AG09309 (cell line): ENCODE results near the gene PADI4.

ENCODE experiments used
- DNase-seq: peaks from one replicate; pipeline ENCODE4 v3.0.0-alpha.2; 2010; ENCODE audit warnings: low read depth
- H3K4me3 ChIP-seq: 2 replicates; pipeline ENCODE4 v1.5.1; 2011; ENCODE audit warnings: mild to moderate bottlenecking, low read depth, low read length, moderate library complexity; ENCODE audit not compliant: control insufficient read depth
- TF ChIP-seq, protein P1 (sequence below): IDR thresholded peaks from 2 replicates; pipeline ENCODE4 v1.5.1; 2011; ENCODE audit warnings: mild to moderate bottlenecking, low read depth, low read length, inconsistent platforms; ENCODE audit not compliant: insufficient read depth, control insufficient read depth; ENCODE audit errors: missing control alignments

The PADI4 gene

DNA sequence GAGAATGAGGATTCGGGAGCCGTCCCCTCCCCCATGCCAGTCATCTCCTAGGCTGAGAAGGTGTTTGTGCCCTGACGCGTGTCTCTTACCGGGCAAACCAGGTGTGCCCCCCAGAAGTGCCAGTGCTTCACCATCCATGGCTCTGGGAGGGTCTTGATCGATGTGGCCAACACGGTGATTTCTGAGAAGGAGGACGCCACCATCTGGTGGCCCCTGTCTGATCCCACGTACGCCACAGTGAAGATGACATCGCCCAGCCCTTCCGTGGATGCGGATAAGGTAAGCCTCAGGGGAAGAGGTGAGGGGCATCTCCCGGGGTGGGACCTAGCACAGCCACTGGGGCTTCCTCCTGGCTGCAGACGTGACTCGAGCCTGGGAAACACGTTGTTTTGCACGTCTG, 65.0 kb downstream of the PADI4 start:
- no peak for DNase-seq
- H3K4me3 ChIP-seq = no peak overlapping the region
- TF ChIP-seq, protein P1, sequence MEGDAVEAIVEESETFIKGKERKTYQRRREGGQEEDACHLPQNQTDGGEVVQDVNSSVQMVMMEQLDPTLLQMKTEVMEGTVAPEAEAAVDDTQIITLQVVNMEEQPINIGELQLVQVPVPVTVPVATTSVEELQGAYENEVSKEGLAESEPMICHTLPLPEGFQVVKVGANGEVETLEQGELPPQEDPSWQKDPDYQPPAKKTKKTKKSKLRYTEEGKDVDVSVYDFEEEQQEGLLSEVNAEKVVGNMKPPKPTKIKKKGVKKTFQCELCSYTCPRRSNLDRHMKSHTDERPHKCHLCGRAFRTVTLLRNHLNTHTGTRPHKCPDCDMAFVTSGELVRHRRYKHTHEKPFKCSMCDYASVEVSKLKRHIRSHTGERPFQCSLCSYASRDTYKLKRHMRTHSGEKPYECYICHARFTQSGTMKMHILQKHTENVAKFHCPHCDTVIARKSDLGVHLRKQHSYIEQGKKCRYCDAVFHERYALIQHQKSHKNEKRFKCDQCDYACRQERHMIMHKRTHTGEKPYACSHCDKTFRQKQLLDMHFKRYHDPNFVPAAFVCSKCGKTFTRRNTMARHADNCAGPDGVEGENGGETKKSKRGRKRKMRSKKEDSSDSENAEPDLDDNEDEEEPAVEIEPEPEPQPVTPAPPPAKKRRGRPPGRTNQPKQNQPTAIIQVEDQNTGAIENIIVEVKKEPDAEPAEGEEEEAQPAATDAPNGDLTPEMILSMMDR = no peak

DNA sequence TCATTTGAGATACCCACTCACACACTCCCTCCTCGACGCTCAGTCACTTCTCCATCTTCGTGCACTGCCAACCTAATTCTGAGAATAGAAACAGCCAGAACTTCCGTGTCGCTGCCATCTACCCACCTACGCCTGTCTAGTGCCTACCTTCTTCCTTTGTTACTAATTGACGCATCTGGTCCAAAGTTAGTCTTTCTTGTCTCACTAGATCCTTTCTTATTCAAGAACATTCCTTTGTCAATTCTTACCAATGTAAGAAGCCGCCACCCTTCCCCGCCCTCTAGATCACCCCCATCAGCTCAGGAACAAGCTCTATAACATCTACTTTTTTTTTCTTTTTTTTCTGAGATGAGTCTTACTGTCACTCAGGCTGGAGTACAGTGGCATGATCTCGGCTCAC, 67.7 kb downstream of the PADI4 start:
- no peak overlapping the region for H3K4me3 ChIP-seq
- TF ChIP-seq, protein P1 = no peak
- DNase-seq = no peak

DNA sequence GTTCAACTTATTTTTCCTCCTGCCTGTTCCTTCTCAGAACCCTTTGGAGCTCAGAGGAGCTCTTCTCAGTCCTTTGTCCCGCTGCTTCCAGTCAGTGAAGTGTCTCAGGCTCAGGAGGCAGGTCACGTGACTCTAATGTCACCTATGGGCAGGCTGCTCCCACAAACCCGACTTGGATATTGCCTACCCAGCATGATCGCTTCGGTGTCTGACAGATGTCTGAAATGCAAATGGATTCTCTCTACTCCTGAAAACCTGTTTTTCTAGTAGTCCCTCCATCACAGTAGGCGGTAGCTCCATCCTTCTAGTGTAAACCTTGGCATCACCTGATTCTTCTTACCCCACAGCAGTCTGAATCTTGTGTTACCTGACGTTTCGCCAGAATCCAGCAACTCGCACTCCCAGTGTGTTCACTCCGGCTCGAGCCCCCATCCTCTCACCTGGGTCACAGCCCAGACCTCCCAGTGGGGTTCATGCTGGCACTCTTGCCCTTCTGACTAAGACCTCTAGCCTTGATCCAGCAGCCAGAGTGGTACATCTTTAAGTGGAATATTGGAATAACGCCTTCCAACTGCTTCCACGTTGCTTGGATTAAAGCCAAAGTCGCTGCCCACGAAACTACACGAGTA, 69.4 kb downstream of the PADI4 start:
- TF ChIP-seq, protein P1 = no peak
- H3K4me3 ChIP-seq = no peak overlapping the region
- no peak for DNase-seq

DNA sequence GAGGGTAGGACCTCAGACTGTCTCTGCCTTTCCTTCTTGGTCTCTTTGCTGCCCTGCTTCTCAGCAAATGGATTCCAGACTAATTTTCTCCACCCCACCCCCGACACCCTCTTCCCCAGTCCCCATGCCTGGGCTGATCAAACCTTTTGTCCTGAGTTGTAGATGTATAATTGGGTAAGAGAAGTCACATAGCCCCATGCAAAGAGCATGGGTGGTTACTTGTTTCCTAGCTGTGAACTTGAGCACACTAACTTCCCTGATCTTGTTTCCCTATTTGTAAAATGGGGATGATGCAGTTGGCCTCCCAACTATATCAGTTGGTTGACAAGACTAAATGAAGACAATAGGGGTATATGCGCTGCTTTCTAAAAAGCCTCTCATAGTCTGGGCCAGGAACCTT, 73.2 kb downstream of the PADI4 start:
- TF ChIP-seq, protein P1 = no peak
- H3K4me3 ChIP-seq = no peak overlapping the region
- DNase-seq = no peak

DNA sequence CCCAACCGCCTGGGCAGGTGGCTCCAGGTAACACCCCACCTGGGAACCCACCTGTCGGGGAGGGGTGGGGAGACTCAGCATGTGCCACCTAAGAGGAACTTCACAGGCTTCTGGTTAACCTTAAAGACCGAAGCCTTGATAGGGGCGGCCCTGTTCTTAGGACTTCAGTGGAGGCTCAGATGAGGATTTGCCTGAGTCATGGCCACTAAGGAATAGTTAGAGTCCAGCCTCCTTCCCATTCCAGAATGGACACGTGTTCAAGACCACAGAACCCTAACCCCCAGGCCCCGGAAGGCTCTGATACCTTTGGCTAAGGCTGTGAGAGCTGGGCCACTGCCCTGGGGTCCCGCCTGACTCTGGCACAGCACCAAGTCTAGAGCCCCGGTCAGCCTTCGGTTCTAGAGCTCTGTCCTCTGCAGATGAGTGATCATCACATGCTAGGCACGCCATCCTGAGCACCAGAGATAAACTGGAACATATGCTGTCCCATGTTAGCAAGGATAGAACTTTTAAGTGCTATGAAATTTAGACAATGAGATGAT, 84.3 kb downstream of the PADI4 start:
- TF ChIP-seq, protein P1 = no peak
- H3K4me3 ChIP-seq = no peak overlapping the region
- DNase-seq = no peak

DNA sequence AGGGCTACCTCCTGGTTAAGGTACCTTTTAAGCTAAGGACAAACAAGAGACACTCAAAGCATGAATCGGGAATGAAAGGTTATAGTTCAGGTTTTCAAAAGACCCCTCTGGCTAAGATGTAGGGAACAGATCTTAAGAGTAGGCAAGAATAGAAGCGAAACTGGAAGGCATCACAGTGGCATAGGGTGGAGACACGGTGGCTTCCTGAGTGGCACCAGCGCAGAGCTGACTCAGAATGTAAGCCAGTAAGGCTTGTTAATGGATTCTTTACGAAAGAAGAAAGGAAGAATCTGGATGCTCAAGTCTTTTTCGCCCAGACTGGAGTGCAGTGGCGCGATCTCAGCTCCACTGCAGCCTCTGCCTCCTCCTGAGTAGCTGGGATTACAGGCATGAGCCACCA, 85.2 kb downstream of the PADI4 start:
- TF ChIP-seq, protein P1 = no peak
- no peak for DNase-seq
- H3K4me3 ChIP-seq = no peak overlapping the region
